Inferior parietal cortex (tissue), 1 donor: ENCODE data around the gene ARL9.
A peak's percentile ranks its signal among the peaks of the same experiment; 100 is the strongest.
"Not testable (repeated sequence)": the region's sequence is repeated elsewhere in the genome, so short reads cannot be mapped to it uniquely, and the experiment has no call there.

Source experiments
- DNase-seq: peaks from one replicate; pipeline ENCODE4 v3.0.0-alpha.2; 2016; ENCODE audit errors: extremely low spot score

The ARL9 gene, protein sequence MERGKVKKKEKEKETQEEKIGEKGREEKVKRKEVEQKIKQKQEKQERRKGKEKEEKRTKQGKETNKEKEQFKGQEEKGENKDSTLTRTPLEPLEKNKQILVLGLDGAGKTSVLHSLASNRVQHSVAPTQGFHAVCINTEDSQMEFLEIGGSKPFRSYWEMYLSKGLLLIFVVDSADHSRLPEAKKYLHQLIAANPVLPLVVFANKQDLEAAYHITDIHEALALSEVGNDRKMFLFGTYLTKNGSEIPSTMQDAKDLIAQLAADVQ

DNA sequence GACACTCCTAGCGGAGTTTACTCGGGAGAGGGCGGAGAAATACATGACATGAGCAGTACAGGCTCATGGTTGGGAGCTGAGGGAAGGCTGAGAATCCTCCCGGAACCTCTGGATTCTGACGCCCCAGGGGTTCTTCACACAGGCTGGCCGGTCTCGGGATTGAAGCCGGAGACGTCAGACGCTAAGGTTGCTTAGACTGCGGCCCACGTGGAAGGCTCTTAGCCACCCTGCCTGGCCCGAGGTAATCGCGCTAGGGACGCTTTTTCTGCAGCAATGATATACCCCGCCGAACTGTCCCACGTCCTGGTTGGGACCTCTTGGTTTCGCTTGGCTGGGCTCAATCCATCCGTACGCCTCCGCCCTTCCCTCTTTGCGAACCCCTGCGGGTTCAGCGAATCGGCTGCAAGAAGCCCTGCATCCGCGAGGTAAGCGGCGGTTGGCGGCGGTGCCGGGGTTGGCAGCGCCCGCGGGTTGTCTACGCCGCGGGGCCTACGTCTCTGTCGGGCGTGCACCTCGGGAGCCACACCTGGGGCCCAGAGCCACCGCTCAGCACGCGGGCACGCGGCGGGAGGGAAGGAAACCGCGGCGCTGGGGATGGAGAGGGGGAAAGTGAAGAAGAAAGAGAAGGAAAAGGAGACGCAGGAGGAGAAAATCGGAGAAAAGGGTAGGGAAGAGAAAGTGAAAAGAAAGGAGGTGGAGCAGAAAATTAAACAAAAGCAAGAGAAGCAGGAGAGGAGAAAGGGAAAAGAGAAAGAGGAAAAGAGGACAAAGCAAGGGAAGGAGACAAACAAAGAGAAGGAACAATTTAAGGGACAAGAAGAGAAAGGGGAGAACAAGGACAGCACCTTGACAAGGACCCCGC lies at the start of gene ARL9:
Gene ARL9, plus strand, starts transcription at position 523 of the 862 bp plus-strand sequence. Its CDS starts 72 bp downstream, at position 595.
- no peak for DNase-seq

DNA sequence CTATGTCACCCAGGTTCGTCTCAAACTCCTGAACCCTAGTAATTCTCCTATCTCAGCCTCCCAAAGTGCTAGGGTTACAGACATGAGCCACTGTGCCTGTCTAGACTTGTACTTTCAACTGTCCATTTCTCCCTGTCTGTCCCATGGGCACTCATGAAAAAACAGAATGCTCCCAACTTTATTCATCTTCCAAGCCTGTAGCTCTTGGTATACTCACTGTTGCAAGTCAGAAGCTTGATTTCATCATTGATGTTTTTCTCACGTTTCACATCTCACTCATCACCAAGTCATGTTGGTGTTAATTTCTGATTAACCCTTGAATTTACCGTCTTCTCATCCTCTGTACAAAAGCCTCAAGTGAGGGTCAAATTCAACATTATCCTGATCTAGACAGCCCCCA lies 45.5 kb upstream of the ARL9 start:
- no peak for DNase-seq

DNA sequence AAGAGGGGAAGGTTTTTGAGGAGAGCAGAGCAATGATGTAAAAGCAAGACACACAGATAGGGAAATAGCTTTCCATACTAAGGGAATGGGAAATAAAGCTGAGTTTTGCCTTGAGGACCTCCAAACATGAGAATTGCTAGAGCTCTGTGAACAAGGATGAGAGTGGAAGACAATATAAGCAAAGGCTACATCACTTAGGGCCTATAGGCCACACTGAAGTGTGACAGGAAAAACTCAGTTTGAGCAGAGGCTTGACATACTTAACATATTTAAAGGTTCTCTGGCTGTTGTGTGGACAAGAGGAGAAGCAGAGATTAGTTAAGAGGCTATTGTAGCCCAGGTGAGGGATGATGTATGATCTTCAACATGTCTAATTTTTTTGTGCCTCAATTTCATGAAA lies 43.4 kb upstream of the ARL9 start:
- no peak for DNase-seq

- no peak for DNase-seq
These were observed 41.9 kb upstream of the ARL9 start for GRCh38 chr4:56463711-56464110.

DNA sequence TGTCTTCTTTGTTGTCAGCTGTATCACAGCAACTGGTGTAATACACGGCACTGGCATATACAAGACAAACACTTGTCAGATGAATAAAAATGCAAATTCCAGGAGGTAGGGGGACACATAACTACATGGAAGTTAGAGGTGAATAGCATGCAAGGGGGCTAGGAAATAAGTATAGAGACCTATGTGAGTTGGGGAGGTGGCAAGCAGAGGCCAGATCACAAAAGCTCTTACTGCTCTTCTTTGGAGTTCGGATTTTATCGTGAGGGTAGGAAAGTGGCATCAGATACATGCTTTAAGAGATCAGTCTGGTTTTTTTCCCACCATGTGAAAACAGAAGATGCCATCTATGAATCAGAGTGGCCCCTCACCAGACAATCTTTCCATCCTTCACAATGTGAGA lies 41.0 kb upstream of the ARL9 start:
- no peak for DNase-seq

DNA sequence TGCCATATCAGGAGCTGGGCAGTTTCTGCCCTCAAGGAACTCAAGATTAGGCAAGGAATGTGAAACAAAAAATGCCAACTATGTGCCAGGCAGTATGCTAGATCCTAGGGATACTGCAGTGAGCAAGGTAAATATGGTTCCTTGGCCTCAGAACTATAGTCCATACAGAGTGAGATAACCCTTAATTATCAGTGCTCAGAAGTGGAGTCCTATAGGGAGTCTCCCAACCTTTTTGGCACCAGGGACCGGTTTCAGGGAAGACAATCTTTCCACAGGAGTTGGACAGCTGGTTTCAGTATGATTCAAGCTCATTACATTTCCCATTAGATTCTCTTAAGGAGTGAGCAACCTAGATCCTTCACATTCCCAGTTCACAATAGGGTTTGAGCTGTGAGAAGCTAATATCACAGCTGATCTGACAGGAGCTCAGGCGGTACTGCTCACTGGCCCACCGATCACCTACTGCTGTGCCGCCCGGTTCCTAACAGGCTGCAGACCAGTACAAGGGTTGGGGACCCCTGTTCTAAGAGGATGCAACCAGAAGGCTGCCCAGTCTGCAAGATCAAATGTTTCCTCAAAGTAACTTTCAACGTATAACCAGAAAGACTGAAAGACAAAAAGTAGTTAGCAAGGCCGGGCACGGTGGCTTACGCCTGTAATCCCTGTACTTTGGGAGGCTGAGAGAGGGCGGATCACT lies 39.8 kb upstream of the ARL9 start:
- no peak for DNase-seq

- not testable (repeated sequence) for DNase-seq
These were observed 39.3 kb upstream of the ARL9 start for GRCh38 chr4:56466296-56466761.

DNA sequence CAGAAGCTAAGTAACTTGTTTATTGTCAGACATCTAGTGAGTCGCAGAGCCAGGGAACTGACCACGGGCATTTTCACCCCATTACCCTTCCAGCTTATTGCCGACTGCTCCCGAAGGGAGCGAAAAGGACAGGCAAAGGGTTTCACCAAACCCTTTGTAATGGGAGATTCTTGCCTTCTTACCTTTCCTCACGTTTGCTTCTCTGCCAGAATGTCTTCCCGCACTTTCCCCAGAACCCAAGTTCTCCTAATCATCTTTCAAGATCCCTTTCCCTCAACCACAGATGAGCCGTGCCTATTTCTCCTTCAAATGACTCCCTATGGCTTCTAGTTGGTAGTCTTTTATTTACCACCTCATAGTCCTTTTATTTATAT lies 38.7 kb upstream of the ARL9 start:
- no peak for DNase-seq

DNA sequence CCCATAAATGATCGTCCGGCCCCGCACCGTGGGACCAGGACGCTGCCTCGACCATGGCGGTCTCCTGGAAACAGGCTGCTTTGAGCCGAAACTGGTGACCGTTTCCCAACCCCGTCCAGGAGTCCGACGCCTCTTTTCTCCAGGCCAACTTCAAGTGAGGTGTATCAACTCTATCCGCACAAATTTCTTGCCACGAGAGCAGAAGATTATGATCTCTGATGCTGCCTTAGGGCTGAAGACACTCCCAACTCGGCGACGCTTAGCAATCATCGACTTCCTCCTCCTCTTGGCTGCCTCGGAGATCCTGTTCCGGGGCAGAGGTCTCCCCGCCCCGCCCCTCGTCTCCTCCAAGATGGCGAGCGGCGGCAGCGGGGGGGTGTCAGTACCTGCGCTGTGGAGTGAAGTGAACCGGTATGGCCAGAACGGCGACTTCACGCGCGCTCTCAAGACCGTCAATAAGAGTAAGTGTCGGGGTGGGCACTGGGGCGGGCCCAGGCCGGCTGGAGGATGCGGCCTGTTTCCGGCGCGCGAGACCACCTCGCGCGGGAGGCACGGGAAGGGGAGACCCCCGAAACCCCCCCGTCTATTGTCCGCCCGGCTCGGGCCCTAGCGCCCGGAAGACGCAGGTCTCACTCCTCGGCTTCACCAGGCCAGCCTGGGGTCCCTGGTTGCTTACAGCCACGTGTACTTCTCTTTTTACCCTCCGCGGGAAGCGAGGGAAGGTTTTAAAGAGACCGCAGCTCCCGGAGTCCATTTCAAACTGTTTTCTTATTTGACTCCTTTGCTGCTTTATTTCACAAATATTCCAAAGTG lies 38.1 kb upstream of the ARL9 start, which contains the start of gene SRP72:
Gene SRP72, plus strand, starts transcription at position 334 of the 813 bp plus-strand sequence. Its CDS starts 19 bp downstream, at position 353.
- peak; percentile 94 for DNase-seq

GRCh38 chr4:56468097-56468422 lies 37.5 kb upstream of the ARL9 start:
- peak; percentile 45 for DNase-seq

DNA sequence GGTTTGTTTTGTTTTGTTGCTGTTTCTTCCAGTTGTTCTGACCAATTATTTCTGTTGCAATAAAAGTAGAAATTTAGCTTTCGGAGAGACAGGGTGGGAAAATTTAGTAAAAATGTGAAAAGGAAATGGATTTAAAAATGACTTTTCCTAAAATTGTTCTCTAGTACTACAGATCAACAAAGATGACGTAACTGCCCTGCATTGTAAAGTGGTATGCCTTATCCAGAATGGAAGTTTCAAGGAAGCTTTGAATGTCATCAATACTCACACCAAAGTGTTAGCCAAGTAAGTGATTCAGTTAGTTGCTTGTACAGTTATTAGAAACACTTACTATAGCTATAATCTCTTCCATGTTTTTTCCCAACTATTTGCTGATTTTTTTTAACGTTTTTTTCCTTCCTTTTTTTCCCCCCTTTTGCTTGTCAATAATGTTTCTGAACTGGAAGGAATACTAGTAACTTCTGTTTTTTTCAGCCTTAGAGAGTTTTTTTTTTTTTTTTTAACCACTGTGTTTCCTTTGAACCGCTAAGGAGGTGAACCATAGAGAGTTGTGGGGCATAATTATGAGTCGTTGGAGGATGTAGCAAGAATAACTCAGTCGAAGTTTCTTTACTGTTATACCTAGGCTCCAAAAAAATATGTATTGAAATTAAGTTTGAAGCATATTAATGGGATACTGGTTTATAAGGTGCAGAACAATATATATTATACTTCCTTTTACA lies 35.9 kb upstream of the ARL9 start:
- no peak for DNase-seq

DNA sequence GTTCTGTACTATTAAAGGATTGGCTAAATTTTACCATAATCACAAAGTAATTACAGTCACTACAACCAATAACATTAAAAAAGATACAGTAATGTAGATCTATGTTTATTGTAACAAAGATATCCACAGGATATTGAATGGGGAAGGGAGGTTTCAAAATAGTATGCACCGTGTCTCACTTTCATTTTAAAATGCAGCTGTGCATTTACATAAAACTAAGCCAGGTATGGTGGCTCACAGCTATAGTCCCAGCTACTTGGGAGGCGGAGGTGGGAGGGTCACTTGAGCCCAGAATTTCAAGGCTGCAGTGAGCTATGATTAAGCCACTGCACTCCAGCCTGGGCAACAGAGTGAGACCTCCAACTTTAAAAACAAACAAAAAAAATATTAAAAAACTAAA lies 29.7 kb upstream of the ARL9 start:
- no peak for DNase-seq

- no peak for DNase-seq
These were observed 28.3 kb upstream of the ARL9 start for GRCh38 chr4:56477192-56477702.

DNA sequence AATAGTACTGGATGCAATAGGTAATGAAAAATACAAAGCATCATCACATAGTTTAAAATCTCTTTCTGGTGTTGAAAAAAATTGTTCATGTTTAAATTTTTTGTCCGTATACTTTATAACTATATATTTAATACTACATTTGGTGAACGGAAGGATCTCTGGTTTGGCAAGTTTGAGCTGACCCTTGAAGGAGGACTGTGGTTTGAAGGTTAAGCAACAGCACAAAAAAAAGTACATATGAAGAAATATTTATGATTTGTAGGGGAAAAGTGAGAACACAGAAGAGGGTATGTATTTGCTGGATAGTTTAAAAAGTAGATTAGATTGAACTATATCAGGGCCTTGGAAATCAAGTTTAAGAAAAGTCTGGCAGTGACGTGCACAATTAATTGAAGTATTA lies 24.9 kb upstream of the ARL9 start:
- DNase-seq, result no peak

- no peak for DNase-seq
These were observed 9.3 kb upstream of the ARL9 start for GRCh38 chr4:56496241-56496640.

- DNase-seq, result no peak
These were observed 5.5 kb downstream of the ARL9 start for GRCh38 chr4:56511098-56511497.

DNA sequence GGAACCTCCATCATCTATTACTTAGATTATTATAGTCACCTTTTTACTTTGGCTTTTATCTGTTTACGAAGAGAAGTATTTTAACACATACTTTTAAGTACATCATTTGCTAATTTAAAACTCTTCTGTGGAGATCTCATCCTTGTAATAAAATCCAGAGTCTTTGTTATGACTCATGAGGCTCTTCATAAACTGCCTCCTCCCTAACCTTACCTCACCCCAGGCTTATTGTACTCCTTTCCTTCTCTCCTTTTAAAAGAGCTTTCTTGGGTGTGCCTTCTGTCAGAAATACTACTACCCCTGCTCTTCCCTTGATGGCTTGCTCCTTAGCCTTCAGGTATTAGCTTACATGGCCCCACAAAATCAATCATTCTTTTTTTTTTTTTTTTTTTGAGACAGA lies 6.6 kb downstream of the ARL9 start:
- DNase-seq, result no peak

DNA sequence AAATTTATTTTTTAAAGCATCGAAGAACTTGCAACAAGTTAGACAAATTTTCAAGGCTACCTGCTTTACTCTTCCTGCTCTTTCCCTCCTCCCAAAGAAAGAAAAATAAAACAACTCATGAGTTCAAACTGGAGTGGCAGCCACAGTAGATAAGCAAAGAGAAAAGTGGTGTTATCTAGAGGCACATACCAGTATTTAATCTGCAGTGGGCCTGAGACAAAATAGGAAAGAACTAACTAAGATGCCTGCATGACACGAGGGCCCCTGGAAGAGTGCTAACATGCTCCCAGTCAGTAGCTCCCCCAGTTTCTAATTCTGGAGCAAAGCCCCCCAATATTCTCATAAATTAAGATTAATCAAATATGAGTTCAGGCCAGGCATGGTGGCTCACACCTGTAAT lies 7.9 kb downstream of the ARL9 start:
- DNase-seq, result no peak

GRCh38 chr4:56530269-56531148 lies 24.9 kb downstream of the ARL9 start:
- DNase-seq, result peak; percentile 50
